Measurements from ENCODE around the gene SFXN3. TPM values are rescaled to one million over a fixed set of nuclear protein-coding genes. Genes with fewer than 3 reads are reported as not detected.

SFXN3 gene
- total RNA-seq, 2 experiments from 2014 or later, result 0.41 TPM; not detected in 1

GRCh38 chr10:101022967-101023705, 7.9 kb upstream of the SFXN3 start:
- H4K20me1 ChIP-seq (ENCODE audit: insufficient read depth, low read length), result no peaks in the 10 kb centered on the region; the same call in 1 of the 2 replicates
- no peaks in the 10 kb centered on the region for H3K9me2 ChIP-seq (ENCODE audit: insufficient read depth, low read length)
- TF ChIP-seq EZH2phosphoT487 (IDR thresholded peaks at IDR 0.05; ENCODE audit: borderline replicate concordance, low read depth, low read length) (no peak), CTCF (conservative IDR thresholded peaks at IDR 0.05; ENCODE audit: low read length) (no peak)
- no peak for DNase-seq (ENCODE audit: low spot score)
- H2AFZ ChIP-seq (ENCODE audit: low read length), result no peak overlapping the region
- ChIA-PET POLR2A (no interaction called here), CTCF (ENCODE audit: unreplicated experiment) (no interaction called here)
- H3K4me1 ChIP-seq (ENCODE audit: insufficient read depth, low read length, poor library complexity, severe bottlenecking), result peaks cover 7% of the 10 kb centered on the region
- no TSS peak for BruUV-seq (replicated peaks)
- no peaks in the 10 kb centered on the region for H3K36me3 ChIP-seq (ENCODE audit: insufficient read depth, low read length)
- H3K4me3 ChIP-seq (ENCODE audit: low read depth, low read length, poor library complexity, severe bottlenecking), result no peak overlapping the region
- no peaks in the 10 kb centered on the region for H3K79me2 ChIP-seq (ENCODE audit: insufficient read depth, low read depth, low read length)
- H3K4me2 ChIP-seq (ENCODE audit: low read length), result no peak overlapping the region
- intact Hi-C loops (cut with micrococcal nuclease; ENCODE audit: unreplicated experiment), result no loop called here
- H3K27ac ChIP-seq (ENCODE audit: low read depth, low read length, poor library complexity, severe bottlenecking), result no peak overlapping the region
- no peaks in the 10 kb centered on the region for H3K9me3 ChIP-seq (ENCODE audit: low read length)

- Histone ChIP-seq H4K20me1 (ENCODE audit: insufficient read depth, low read length) (no peaks in the 10 kb centered on the region; the same call in 1 of the 2 replicates), H3K27ac (ENCODE audit: low read depth, low read length, poor library complexity, severe bottlenecking) (no peak overlapping the region), H3K4me3 (ENCODE audit: low read depth, low read length, poor library complexity, severe bottlenecking) (no peak overlapping the region), H3K9me2 (ENCODE audit: insufficient read depth, low read length) (no peaks in the 10 kb centered on the region), H3K4me1 (ENCODE audit: insufficient read depth, low read length, poor library complexity, severe bottlenecking) (no peaks in the 10 kb centered on the region), H2AFZ (ENCODE audit: low read length) (no peak overlapping the region), H3K4me2 (ENCODE audit: low read length) (no peak overlapping the region), H3K79me2 (ENCODE audit: insufficient read depth, low read depth, low read length) (no peaks in the 10 kb centered on the region), H3K36me3 (ENCODE audit: insufficient read depth, low read length) (no peaks in the 10 kb centered on the region), H3K9me3 (ENCODE audit: low read length) (no peaks in the 10 kb centered on the region)
- no TSS peak for BruUV-seq (replicated peaks)
- DNase-seq (ENCODE audit: low spot score), result no peak
- ChIA-PET POLR2A (interaction anchor here (0.7 to 1.1 kb wide), 3 partner anchors 16 to 733 kb away, joined by 3 to 5 read pairs (median 4); no protein-coding TSS in a partner anchor), CTCF (ENCODE audit: unreplicated experiment) (interaction anchor here (1.1 kb wide), 1 partner anchor 24 kb away, joined by 6 read pairs; no protein-coding TSS in a partner anchor)
- no peak for TF ChIP-seq EZH2phosphoT487 (IDR thresholded peaks at IDR 0.05; ENCODE audit: borderline replicate concordance, low read depth, low read length)
- TF ChIP-seq CTCF (conservative IDR thresholded peaks at IDR 0.05; ENCODE audit: low read length), result no peak
- intact Hi-C loops (cut with micrococcal nuclease; ENCODE audit: unreplicated experiment), result no loop called here
These were observed 3.8 kb upstream of the SFXN3 start for GRCh38 chr10:101027106-101027720.

Data from OCI-LY7 (cell line).